Stimulated activated naive CD8-positive, alpha-beta T cell treated with anti-CD3 and anti-CD28 coated beads, Interleukin-15, Interleukin-2, amounts not matched to agents 100 ng/mL and 50 ng/mL, for 24 hours (primary cell): ENCODE data around the gene CLSTN2.

Experiments used
- H3K27ac Mint-ChIP-seq: one replicate; pipeline ENCODE4 v1.8.0; 2021; ENCODE audit warnings: mild to moderate bottlenecking, mixed read lengths
- H3K27me3 Mint-ChIP-seq: one replicate; pipeline ENCODE4 v1.8.0; 2021; ENCODE audit warnings: mixed read lengths
- H3K36me3 Mint-ChIP-seq: one replicate; pipeline ENCODE4 v1.8.0; 2021; ENCODE audit warnings: low read depth, mixed read lengths
- H3K4me1 Mint-ChIP-seq: one replicate; pipeline ENCODE4 v1.8.0; 2021; ENCODE audit warnings: low read depth, mixed read lengths
- H3K4me3 Mint-ChIP-seq: one replicate; pipeline ENCODE4 v1.8.0; 2021; ENCODE audit warnings: mild to moderate bottlenecking, mixed read lengths
- H3K9me3 Mint-ChIP-seq: one replicate; pipeline ENCODE4 v1.8.0; 2021; ENCODE audit warnings: mixed read lengths

The CLSTN2 gene

DNA sequence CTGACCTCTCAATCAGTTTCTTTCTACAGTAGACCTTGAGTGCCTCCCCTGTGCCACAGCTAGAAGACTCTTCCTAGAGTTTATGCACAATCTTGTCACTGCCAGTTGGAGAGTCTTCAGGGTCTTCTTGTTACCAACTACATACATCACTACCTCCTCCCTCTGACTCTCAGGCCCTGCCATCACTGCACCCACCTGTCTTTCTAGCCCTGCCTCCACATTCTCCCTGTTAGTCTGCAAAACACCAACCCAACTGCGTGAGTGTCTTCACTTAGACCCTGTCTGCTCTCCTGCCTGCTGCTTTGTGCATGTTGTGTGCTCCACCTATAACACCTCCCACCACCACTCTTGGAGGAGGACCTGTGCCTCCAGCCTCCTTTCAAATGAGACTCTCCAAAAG, 34.4 kb downstream of the CLSTN2 start:
- Mint-ChIP-seq H3K27ac (no peak overlapping the region), H3K4me1 (no peaks in the 10 kb centered on the region)

DNA sequence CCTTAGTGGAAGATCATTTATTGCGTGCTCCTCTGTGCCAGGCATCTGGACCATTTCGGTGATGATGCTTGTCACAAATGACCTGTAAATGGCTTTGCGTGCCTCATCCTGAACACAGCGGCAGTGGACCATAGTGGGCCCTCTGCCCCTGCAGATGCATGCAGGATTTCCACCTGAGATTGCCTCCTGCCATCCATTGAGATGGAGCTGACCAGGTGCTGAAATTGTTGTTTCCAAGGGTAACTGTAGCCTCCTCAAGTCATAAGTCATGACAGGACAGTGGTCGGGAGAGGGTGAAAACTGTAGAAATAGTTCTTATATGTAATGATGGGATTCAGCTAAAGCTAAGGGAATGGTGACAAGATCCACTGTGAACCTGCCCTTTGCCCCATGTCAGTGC, 35.5 kb downstream of the CLSTN2 start:
- Mint-ChIP-seq H3K4me3 (no peak overlapping the region), H3K27me3 (no peaks in the 10 kb centered on the region), H3K9me3 (no peaks in the 10 kb centered on the region), H3K4me1 (no peaks in the 10 kb centered on the region), H3K27ac (no peak overlapping the region), H3K36me3 (no peaks in the 10 kb centered on the region)

More for the DNA sequence above, 34.4 kb downstream of the CLSTN2 start:
- no peak overlapping the region for H3K4me3 Mint-ChIP-seq
- H3K36me3 Mint-ChIP-seq = no peaks in the 10 kb centered on the region
- peaks cover 3% of the 10 kb centered on the region for H3K27me3 Mint-ChIP-seq
- H3K9me3 Mint-ChIP-seq = no peaks in the 10 kb centered on the region

DNA sequence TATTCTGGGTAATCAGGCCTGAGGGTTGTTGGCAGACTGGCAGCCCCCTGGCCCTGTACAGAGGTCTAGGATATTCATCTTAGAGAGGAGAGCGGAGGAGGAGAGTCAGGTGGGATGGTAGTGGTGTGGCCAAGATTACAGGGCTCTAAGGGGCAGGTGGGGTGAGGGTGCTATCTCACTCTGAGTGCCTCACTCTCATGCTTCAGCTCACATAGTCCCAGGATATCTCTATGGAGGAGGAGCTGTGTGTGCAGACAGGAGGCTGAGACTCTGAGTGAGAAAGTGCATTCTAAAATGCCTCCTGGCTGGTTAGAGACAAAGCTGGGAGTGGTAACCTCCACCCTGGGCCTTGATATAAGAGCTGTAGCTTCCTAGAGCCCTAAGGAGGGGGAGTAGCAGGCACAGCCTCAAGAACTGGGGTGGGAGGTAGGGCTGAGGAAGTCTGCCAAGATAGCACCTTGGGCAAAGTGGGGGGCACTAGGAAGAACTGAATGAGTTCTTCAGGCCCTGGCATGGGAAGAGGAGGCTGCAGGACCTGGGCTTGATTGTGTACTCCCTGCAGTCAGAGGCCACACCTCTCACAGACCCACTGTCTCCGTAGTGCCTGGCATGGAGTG, 39.9 kb downstream of the CLSTN2 start:
- H3K36me3 Mint-ChIP-seq = no peaks in the 10 kb centered on the region
- no peak overlapping the region for H3K4me3 Mint-ChIP-seq
- no peaks in the 10 kb centered on the region for H3K4me1 Mint-ChIP-seq
- H3K27ac Mint-ChIP-seq = no peak overlapping the region
- H3K27me3 Mint-ChIP-seq = no peaks in the 10 kb centered on the region
- H3K9me3 Mint-ChIP-seq = no peaks in the 10 kb centered on the region

DNA sequence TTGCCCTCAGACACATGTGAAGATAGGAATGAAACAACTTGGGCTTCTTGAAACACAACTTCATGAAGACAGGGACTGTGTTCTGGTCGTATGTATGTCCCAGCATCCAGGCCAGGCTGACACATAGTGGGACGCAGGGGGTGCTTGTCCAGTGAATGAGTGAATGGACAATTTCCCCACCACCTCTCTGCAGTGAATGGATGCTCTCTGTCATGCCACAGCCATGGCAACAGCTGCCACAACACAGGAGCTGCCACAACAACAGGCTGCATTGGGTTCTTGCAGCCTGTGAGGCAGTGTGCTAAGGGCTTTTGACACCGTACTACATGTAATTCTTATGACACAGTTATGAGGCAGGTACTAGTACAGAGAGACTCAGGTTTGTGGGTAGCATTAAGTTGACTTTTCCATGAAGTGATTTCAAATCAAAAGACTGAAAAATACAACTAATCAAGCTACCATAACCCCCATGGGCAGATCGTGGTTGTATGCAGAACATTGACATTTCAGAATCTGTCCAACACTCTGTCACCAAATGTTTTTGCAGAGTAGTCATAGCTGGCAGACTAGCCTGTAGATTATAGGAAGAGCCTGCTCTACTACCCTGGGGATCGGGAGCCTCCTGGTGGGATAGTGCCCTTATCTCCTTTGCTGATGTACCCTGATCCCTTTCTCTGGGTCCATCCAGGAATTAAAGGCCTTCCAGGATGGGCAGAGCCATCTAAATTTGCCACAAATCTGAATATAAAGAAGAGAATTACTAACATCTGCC, 40.8 kb downstream of the CLSTN2 start:
- Mint-ChIP-seq H3K4me1 (no peaks in the 10 kb centered on the region), H3K36me3 (no peaks in the 10 kb centered on the region), H3K4me3 (no peak overlapping the region), H3K27ac (no peak overlapping the region), H3K9me3 (no peaks in the 10 kb centered on the region), H3K27me3 (no peaks in the 10 kb centered on the region)

DNA sequence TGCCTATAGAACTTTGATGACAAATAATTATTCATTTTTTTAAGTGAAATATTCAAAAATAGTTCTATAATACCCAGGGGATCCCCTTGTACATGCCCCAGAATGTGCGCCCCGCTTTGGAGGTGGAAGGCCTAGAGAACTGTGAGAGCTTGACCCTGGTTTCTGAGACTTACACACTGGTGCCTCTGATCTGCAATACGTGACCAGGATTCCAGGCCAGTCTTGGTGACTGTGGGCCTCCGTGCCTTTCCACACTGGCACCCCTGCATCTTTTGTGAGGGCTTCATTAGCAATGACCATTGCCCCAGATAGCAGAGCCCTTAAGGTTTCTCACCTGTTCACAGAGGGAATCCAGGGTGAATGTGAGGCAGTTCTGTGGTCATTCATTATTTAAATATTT, 44.0 kb downstream of the CLSTN2 start:
- Mint-ChIP-seq H3K27me3 (peaks cover 5% of the 10 kb centered on the region), H3K4me3 (no peak overlapping the region), H3K27ac (no peak overlapping the region), H3K36me3 (no peaks in the 10 kb centered on the region), H3K9me3 (no peaks in the 10 kb centered on the region), H3K4me1 (no peaks in the 10 kb centered on the region)

DNA sequence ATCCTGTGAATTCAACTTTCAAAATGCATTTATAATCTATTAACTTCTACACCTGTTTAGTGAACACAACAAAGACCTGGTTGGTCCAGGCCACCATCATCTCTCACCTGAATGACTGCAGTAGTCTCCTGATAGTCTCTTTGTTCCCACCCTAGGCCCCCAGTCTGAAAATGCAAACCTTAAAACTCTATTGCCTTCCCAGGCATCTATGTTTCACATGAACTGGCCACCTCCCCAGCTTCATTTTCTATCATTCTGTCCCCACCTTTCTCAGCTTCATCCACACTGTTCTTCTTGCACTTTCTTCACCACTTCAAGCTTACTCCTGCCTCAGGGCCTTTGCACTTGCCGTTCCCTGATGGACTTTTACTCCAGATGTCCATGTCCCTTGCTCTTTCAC, 45.0 kb downstream of the CLSTN2 start:
- H3K27ac Mint-ChIP-seq = no peak overlapping the region
- H3K4me1 Mint-ChIP-seq = no peaks in the 10 kb centered on the region
- H3K4me3 Mint-ChIP-seq = no peak overlapping the region
- no peaks in the 10 kb centered on the region for H3K9me3 Mint-ChIP-seq
- peaks cover 11% of the 10 kb centered on the region for H3K27me3 Mint-ChIP-seq
- H3K36me3 Mint-ChIP-seq = no peaks in the 10 kb centered on the region

DNA sequence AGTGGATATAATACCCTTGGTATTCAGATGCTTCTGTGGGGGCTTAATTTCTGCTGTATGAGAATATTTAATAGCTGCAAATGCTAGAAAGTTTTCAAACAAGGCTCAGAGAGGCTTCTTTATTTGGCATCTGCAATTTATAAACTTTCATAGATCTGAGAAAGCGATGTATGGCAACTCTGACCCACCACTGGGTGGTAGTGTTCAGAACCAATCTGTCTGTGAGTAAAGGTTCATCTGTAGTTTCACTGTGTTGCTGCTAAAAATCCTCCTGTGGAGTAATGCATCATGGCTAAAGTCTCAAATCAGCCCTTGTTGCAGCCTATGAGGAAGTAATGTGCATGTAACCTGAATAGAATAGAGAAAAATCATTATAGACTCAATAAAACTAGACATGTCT, 47.4 kb downstream of the CLSTN2 start:
- Mint-ChIP-seq H3K9me3 (no peaks in the 10 kb centered on the region), H3K4me3 (no peak overlapping the region), H3K27me3 (peaks cover 11% of the 10 kb centered on the region), H3K36me3 (no peaks in the 10 kb centered on the region), H3K27ac (no peak overlapping the region), H3K4me1 (no peaks in the 10 kb centered on the region)

DNA sequence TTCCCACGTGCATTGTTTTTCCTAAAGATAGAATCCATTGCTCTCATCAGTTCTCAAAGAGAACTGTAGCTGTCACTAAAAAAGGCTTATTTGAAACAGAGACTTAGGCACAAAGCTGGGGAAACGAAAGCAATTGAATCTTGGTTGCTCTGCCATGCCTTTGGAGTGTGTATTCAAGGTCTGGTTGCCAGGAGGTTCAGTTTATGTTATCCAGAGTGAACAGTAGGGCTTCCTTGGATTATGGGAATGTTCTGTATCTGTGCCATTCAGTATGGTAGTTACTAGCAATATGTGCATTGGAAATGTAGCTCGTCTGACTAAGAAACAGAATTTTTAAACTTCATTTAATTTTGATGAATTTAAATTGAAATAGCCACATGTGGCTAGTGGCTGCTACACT, 50.6 kb downstream of the CLSTN2 start:
- Mint-ChIP-seq H3K27ac (no peak overlapping the region), H3K36me3 (no peaks in the 10 kb centered on the region), H3K4me3 (no peak overlapping the region), H3K27me3 (peaks cover 11% of the 10 kb centered on the region), H3K4me1 (no peaks in the 10 kb centered on the region), H3K9me3 (no peaks in the 10 kb centered on the region)

DNA sequence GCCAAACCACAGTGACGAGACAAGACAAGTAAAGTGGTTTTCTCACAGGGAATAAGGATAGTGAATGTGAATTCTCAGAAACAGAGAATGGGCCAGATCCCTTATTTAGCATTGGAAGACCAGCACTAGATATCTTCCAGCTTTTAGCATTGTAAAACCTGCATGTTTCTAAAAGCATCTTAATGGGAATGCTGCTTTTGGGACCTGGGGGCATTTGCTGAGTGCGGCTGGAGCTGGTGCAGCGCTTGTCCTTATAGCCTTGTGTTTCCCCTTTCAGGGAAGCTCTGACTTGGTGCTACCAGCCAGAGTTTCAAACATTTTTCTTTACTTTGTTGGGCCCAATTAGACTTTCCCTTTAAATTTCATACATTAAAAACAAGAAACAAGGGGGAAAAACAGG, 52.9 kb downstream of the CLSTN2 start:
- Mint-ChIP-seq H3K4me3 (no peak overlapping the region), H3K4me1 (no peaks in the 10 kb centered on the region), H3K27me3 (peaks cover 8% of the 10 kb centered on the region), H3K36me3 (no peaks in the 10 kb centered on the region), H3K9me3 (no peaks in the 10 kb centered on the region), H3K27ac (no peak overlapping the region)

DNA sequence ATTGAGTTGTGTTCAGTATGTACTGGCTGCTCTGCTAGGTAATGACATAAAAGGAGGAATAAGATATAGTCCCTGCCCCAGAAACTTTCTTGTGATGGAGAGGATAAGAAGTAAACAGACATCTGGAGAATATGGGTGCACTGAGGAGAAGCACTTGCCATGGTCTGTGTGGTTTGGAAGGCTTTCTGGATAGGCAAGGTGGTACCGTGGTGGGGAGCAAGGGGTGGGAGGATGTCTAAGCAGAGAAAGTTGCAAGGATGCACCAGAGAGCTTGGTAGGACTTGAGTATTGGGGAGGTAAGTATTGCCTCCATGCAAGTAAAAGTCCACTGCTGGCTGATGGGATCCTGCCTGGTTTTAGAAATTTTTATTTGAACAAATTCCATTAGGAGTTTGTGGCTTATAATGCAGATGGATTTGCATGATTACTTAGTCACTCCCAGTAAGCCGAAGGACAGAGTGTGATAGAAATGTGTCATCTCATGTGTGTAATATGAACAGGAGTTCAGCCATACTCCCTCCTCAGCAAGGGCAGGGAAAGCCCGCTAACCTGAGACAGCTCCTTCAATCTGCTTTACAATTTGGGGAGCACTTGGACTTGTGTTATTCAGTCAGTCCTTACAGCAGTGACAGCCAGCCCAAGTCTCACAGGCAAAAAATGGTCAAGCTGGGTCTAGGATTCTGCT, 53.6 kb downstream of the CLSTN2 start:
- Mint-ChIP-seq H3K4me3 (no peak overlapping the region), H3K4me1 (no peaks in the 10 kb centered on the region), H3K9me3 (no peaks in the 10 kb centered on the region), H3K27ac (no peak overlapping the region), H3K36me3 (no peaks in the 10 kb centered on the region), H3K27me3 (peaks cover 8% of the 10 kb centered on the region)

DNA sequence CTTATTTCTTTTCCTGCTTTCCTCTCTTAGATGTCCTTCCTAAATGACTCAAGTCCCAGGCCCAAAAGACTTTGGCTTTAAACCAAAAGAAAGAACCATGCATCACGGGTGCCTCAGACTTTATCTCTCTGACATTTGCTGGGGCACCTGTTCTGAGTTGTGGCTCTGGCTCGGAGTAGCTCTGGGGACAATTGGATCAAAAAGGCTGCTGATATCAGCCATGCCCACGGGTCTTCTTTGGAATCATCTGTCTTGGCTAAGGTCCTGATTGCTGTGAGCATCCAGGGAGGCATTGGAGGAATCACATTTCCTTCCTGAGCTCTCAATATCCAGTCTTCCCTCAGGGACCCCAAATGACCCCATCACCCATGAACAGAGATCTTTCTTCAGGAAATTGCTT, 59.9 kb downstream of the CLSTN2 start:
- Mint-ChIP-seq H3K36me3 (no peaks in the 10 kb centered on the region), H3K27ac (no peak overlapping the region), H3K4me1 (no peaks in the 10 kb centered on the region), H3K9me3 (no peaks in the 10 kb centered on the region), H3K27me3 (no peaks in the 10 kb centered on the region), H3K4me3 (no peak overlapping the region)

DNA sequence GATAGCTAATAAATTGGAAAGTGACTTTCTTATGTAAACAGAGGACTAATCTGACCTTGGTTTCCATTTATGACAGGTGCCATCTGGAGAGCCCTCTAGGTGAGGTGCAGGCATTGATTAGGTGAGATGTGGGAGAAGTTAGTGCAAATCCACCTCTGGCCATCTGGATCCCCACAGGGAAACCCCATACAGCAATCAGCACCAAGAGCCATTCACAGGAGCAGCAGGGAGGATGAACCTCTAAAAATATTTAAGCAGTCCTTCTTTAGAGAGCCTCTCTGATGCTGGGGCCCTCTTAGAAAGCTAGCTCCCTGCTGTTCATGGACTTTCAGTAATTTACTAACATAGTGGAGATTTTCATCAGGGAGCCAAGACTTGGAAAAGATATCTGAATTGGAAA, 69.3 kb downstream of the CLSTN2 start:
- H3K4me3 Mint-ChIP-seq = no peak overlapping the region
- no peaks in the 10 kb centered on the region for H3K9me3 Mint-ChIP-seq
- peaks cover 14% of the 10 kb centered on the region for H3K27me3 Mint-ChIP-seq
- no peaks in the 10 kb centered on the region for H3K4me1 Mint-ChIP-seq
- H3K27ac Mint-ChIP-seq = no peak overlapping the region
- H3K36me3 Mint-ChIP-seq = no peaks in the 10 kb centered on the region

DNA sequence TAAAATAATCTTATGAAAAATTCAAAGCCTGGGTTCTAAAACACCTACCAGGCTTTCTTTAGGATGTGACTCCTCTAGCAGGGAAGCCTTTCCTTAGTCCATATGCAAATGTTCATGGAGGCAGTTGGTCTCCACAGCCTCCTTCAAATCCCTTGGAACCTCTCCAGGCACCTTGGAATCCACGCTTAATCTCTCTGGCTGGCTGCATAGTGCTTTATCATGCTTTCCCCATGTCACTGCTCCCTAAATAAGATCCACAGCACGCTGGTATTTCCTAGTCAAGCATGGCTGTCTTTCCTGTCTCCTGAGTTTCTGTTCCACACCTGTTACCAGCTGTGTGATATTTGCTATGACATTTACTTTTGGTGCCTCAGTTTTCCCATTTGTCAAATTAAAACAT, 71.3 kb downstream of the CLSTN2 start:
- no peak overlapping the region for H3K27ac Mint-ChIP-seq
- peaks cover 14% of the 10 kb centered on the region for H3K27me3 Mint-ChIP-seq
- H3K4me3 Mint-ChIP-seq = no peak overlapping the region
- no peaks in the 10 kb centered on the region for H3K36me3 Mint-ChIP-seq
- no peaks in the 10 kb centered on the region for H3K4me1 Mint-ChIP-seq
- no peaks in the 10 kb centered on the region for H3K9me3 Mint-ChIP-seq

DNA sequence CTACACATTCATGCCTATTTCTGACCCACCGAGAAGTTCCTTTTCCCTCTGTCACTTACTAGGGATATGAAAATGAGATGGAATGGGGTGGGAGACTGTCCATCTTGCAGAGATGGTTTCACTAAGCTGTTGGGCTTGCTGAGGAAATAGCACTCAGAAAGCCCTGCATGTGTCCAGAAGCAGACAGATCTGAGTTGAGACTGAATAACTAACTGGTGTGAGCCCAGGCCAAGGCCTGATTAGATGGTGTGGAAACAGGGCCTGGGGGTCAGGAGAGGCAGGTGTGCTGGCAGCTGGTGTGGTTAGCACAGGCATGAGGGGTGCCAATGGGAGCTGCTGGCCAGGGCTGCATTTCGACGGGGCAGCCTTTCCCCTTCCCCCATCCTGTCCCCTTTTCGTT, 72.1 kb downstream of the CLSTN2 start:
- no peak overlapping the region for H3K4me3 Mint-ChIP-seq

More for the DNA sequence above, 72.1 kb downstream of the CLSTN2 start:
- H3K4me1 Mint-ChIP-seq = no peaks in the 10 kb centered on the region
- H3K9me3 Mint-ChIP-seq = no peaks in the 10 kb centered on the region
- peaks cover 14% of the 10 kb centered on the region for H3K27me3 Mint-ChIP-seq
- no peaks in the 10 kb centered on the region for H3K36me3 Mint-ChIP-seq
- H3K27ac Mint-ChIP-seq = no peak overlapping the region
